Putamen (tissue), 1 donor: ENCODE data around the gene SNX6.
"Not testable (repeated sequence)": the region's sequence is repeated elsewhere in the genome, so short reads cannot be mapped to it uniquely, and the experiment has no call there.

Experiments used
- DNase-seq: peaks from one replicate; pipeline ENCODE4 v3.0.0-alpha.2; 2016; ENCODE audit warnings: low spot score

The SNX6 gene

GRCh38 chr14:34629657-34630529, at the start of gene SNX6:
Gene SNX6 (minus strand): TSS chr14:34630148. CDS start chr14:34630116, 32 bp downstream.
- DNase-seq = peak; percentile 89

GRCh38 chr14:34678735-34679134, 48.8 kb upstream of the SNX6 start:
- no peak for DNase-seq

GRCh38 chr14:34678306-34678705, 48.4 kb upstream of the SNX6 start:
- DNase-seq = peak; percentile 72

GRCh38 chr14:34676516-34677211, 46.7 kb upstream of the SNX6 start:
- DNase-seq = no peak

- DNase-seq = no peak
Measured at GRCh38 chr14:34673702-34674101, 43.8 kb upstream of the SNX6 start.

- no peak for DNase-seq
Measured at GRCh38 chr14:34671716-34672115, 41.8 kb upstream of the SNX6 start.

- DNase-seq = no peak
Measured at GRCh38 chr14:34668111-34668510, 38.2 kb upstream of the SNX6 start.

- no peak for DNase-seq
Measured at GRCh38 chr14:34667007-34667406, 37.1 kb upstream of the SNX6 start.

- no peak for DNase-seq
Measured at GRCh38 chr14:34665785-34666435, 36.0 kb upstream of the SNX6 start.

GRCh38 chr14:34662561-34663088, 32.7 kb upstream of the SNX6 start:
- DNase-seq = no peak

GRCh38 chr14:34660796-34661195, 30.8 kb upstream of the SNX6 start:
- no peak for DNase-seq

GRCh38 chr14:34655959-34656358, 26.0 kb upstream of the SNX6 start:
- DNase-seq = no peak

GRCh38 chr14:34653073-34653472, 23.1 kb upstream of the SNX6 start:
- DNase-seq = not testable (repeated sequence)

GRCh38 chr14:34652348-34652747, 22.4 kb upstream of the SNX6 start:
- not testable (repeated sequence) for DNase-seq

GRCh38 chr14:34650786-34651584, 21.0 kb upstream of the SNX6 start:
- no peak for DNase-seq

- not testable (repeated sequence) for DNase-seq
Measured at GRCh38 chr14:34650006-34650405, 20.1 kb upstream of the SNX6 start.

GRCh38 chr14:34649344-34649743, 19.4 kb upstream of the SNX6 start:
- no peak for DNase-seq

- no peak for DNase-seq
Measured at GRCh38 chr14:34646570-34647255, 16.8 kb upstream of the SNX6 start.

GRCh38 chr14:34643361-34643760, 13.4 kb upstream of the SNX6 start:
- no peak for DNase-seq

GRCh38 chr14:34642595-34642994, 12.6 kb upstream of the SNX6 start:
- DNase-seq = no peak

- DNase-seq = no peak
Measured at GRCh38 chr14:34640826-34641225, 10.9 kb upstream of the SNX6 start.
